Testis (tissue), 2 donors: Measurements from ENCODE around the gene CCNY.

Experiments
- CTCF ChIP-seq, 3 experiments: fragments of 450-650 bp in 2 of 3; fragments of 200-600 bp in 1 of 3; sonication (generic) in 1 of 3; IDR thresholded peaks; one replicate each; pipeline ENCODE4 v1.5.1; 2016 to 2019; ENCODE audit warnings: antibody characterized with exemption in 3 of 3, mild to moderate bottlenecking in 2 of 3, moderate library complexity in 1 of 3
- POLR2A ChIP-seq: fragments of 450-650 bp; IDR thresholded peaks from one replicate; pipeline ENCODE4 v1.6.1; 2017; ENCODE audit warnings: antibody characterized with exemption, mild to moderate bottlenecking, moderate library complexity

- no peak for TF ChIP-seq CTCF (IDR thresholded peaks at IDR 0.05)
- TF ChIP-seq POLR2A, result no peak
These were observed 32.3 kb downstream of the CCNY start for GRCh38 chr10:35368485-35369048.
